Thyroid gland (tissue), 4 donors: Measurements from ENCODE around the gene UCP3.

Experiments used
- POLR2A ChIP-seq, 2 donors: fragments of 450-650 bp; IDR thresholded peaks; one replicate each; pipeline ENCODE4 v1.6.1; 2017; ENCODE audit warnings: antibody characterized with exemption in 2 of 2, mild to moderate bottlenecking in 2 of 2, moderate library complexity in 1 of 2
- TF ChIP-seq, protein P1 (sequence below), 6 experiments: fragments of 200-600 bp in 3 of 6; fragments of 450-650 bp in 3 of 6; sonication (generic) in 3 of 6; IDR thresholded peaks; one replicate each; pipeline ENCODE4 v1.5.1; 2016 to 2019; ENCODE audit warnings: antibody characterized with exemption in 6 of 6, mild to moderate bottlenecking in 2 of 6, inconsistent platforms in 1 of 6, moderate library complexity in 1 of 6

DNA sequence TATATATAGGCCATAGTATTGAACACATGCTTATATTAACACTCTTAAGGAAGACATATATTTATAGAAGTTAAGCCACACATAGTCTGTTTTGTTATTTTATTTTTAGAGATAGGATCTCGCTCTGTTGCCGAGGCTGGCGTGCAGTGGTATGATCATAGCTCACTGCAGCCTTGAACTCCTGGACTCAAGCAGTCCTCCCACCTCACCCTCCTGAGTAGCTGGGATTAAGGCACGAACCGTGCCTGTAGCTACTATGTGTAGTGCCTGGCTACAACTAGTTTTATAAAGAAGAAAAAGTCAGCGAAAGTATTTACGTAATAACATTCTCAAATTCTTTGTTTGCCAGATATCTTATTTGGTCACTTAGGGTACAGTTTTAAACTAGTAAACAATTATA, 20.7 kb downstream of the UCP3 start:
- TF ChIP-seq, protein P1, sequence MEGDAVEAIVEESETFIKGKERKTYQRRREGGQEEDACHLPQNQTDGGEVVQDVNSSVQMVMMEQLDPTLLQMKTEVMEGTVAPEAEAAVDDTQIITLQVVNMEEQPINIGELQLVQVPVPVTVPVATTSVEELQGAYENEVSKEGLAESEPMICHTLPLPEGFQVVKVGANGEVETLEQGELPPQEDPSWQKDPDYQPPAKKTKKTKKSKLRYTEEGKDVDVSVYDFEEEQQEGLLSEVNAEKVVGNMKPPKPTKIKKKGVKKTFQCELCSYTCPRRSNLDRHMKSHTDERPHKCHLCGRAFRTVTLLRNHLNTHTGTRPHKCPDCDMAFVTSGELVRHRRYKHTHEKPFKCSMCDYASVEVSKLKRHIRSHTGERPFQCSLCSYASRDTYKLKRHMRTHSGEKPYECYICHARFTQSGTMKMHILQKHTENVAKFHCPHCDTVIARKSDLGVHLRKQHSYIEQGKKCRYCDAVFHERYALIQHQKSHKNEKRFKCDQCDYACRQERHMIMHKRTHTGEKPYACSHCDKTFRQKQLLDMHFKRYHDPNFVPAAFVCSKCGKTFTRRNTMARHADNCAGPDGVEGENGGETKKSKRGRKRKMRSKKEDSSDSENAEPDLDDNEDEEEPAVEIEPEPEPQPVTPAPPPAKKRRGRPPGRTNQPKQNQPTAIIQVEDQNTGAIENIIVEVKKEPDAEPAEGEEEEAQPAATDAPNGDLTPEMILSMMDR (IDR thresholded peaks at IDR 0.05): no peak
- no peak for TF ChIP-seq POLR2A (IDR thresholded peaks at IDR 0.05)
